H1 (cell line): ENCODE data around the gene ZMYM2. TPM values are rescaled to one million over a fixed set of nuclear protein-coding genes. Genes with fewer than 3 reads are reported as not detected.

Source experiments
- ASH2L ChIP-seq: fragments of 200-600, 300-600 bp; sonication (generic); IDR thresholded peaks from one replicate; pipeline ENCODE4 v1.7.1; 2017; ENCODE audit warnings: low read length
- CBX8 ChIP-seq: fragments of 300-800, 300-1000 bp; sonication (generic); IDR thresholded peaks from 2 replicates; pipeline ENCODE4 v1.7.1; 2016; ENCODE audit warnings: low read depth, low read length, borderline replicate concordance
- EGR1 ChIP-seq: IDR thresholded peaks from 2 replicates; pipeline ENCODE4 v1.6.1; 2011; ENCODE audit warnings: low read depth, low read length, borderline replicate concordance
- EP300 ChIP-seq, 2 experiments: IDR thresholded peaks; 1 replicate in 1 of 2; 2 replicates in 1 of 2; pipeline ENCODE4 v1.6.1; 2011 to 2012; ENCODE audit warnings: low read depth in 2 of 2, low read length in 2 of 2, mild to moderate bottlenecking in 2 of 2, borderline replicate concordance in 1 of 2, inconsistent platforms in 1 of 2, moderate library complexity in 1 of 2
- EZH2 ChIP-seq: fragments of 200-600 bp; sonication (generic); IDR thresholded peaks from 2 replicates; pipeline ENCODE4 v1.7.1; 2012; ENCODE audit warnings: low read depth, mild to moderate bottlenecking, moderate library complexity, low read length, inconsistent platforms; ENCODE audit not compliant: severe bottlenecking
- JUND ChIP-seq: IDR thresholded peaks from 2 replicates; pipeline ENCODE4 v1.6.1; 2011; ENCODE audit warnings: mild to moderate bottlenecking, improper control_type of control experiment, low read length
- NRF1 ChIP-seq: IDR thresholded peaks from 2 replicates; pipeline ENCODE4 v1.6.1; 2011; ENCODE audit warnings: mild to moderate bottlenecking, low read depth, low read length, improper control_type of control experiment
- POLR2A ChIP-seq, 2 experiments: IDR thresholded peaks; 1 replicate in 1 of 2; 2 replicates in 1 of 2; pipeline ENCODE4 v1.6.1; 2011; ENCODE audit warnings: low read depth in 2 of 2, low read length in 2 of 2, mild to moderate bottlenecking in 2 of 2; ENCODE audit errors: control extremely low read depth in 1 of 2
- RBBP5 ChIP-seq: IDR thresholded peaks from 2 replicates; pipeline ENCODE4 v1.7.1; 2012; ENCODE audit warnings: low read depth, mild to moderate bottlenecking, inconsistent platforms, low read length, moderate library complexity, borderline replicate concordance
- RFX5 ChIP-seq: IDR thresholded peaks from 2 replicates; pipeline ENCODE4 v1.6.1; 2011; ENCODE audit warnings: low read depth, low read length, improper control_type of control experiment, borderline replicate concordance
- RNF2 ChIP-seq: fragments of 200-900, 300-1000 bp; sonication (generic); IDR thresholded peaks from 2 replicates; pipeline ENCODE4 v1.7.1; 2016; ENCODE audit warnings: borderline replicate concordance, low read depth, mild to moderate bottlenecking, antibody characterized with exemption, low read length; ENCODE audit not compliant: poor library complexity, severe bottlenecking; ENCODE audit errors: missing control alignments
- SIX5 ChIP-seq: IDR thresholded peaks from 2 replicates; pipeline ENCODE4 v1.6.1; 2011; ENCODE audit warnings: mild to moderate bottlenecking, low read depth, low read length
- SP2 ChIP-seq: IDR thresholded peaks from 2 replicates; pipeline ENCODE4 v1.6.1; 2012; ENCODE audit warnings: mild to moderate bottlenecking, low read length, inconsistent platforms
- SUZ12 ChIP-seq: fragments of 200-600 bp; sonication (generic); IDR thresholded peaks from 2 replicates; pipeline ENCODE4 v1.6.1; 2012; ENCODE audit warnings: mild to moderate bottlenecking, inconsistent platforms, low read length, moderate library complexity, mixed read lengths
- TAF1 ChIP-seq: IDR thresholded peaks from 2 replicates; pipeline ENCODE4 v1.6.1; 2011; ENCODE audit warnings: mild to moderate bottlenecking, low read depth, low read length
- TAF7 ChIP-seq: optimal IDR thresholded peaks from 2 replicates; pipeline ENCODE3; 2011; ENCODE audit warnings: low read depth, mild to moderate bottlenecking, inconsistent platforms, low read length, moderate library complexity, borderline replicate concordance
- TCF12 ChIP-seq: IDR thresholded peaks from 2 replicates; pipeline ENCODE4 v1.6.1; 2011; ENCODE audit warnings: low read depth, mild to moderate bottlenecking, low read length
- TEAD4 ChIP-seq: IDR thresholded peaks from 2 replicates; pipeline ENCODE4 v1.6.1; 2012; ENCODE audit warnings: low read depth, low read length, inconsistent platforms, mixed read lengths
- polyA plus RNA-seq, 7 experiments: library from polyadenylated mRNA; depleted of rRNA in 3 of 7; stranded (reverse) in 5 of 7; unstranded in 2 of 7; fragments of >200 nt in 5 of 7; fragments of 200-250 nt in 2 of 7; gene quantifications; 1 replicate in 5 of 7; 2 replicates in 1 of 7; 4 replicates in 1 of 7; pipeline versions ENCODE4 v1.2.1 to v1.2.3, GENCODE V29; 2011 to 2013; ENCODE audit warnings: missing spikeins in 2 of 7, mixed read lengths in 2 of 7
- total RNA-seq: library from RNA; stranded (reverse); fragmentation: NEBNext Ultra II Directional; extraction: Animal tissue kit (Norgen Biotek cat#: 25700); gene quantifications from 2 replicates; pipeline ENCODE4 v1.2.1, GENCODE V29; 2021
- TF ChIP-seq, protein P1 (sequence below): IDR thresholded peaks from 2 replicates; pipeline ENCODE4 v1.6.1; 2012; ENCODE audit warnings: inconsistent platforms
- TF ChIP-seq, protein P2 (sequence below): IDR thresholded peaks from 2 replicates; pipeline ENCODE4 v1.6.1; 2012; ENCODE audit warnings: low read length, inconsistent platforms
- TF ChIP-seq, protein P3 (sequence below): IDR thresholded peaks from 2 replicates; pipeline ENCODE4 v1.6.1; 2011; ENCODE audit warnings: low read length, improper control_type of control experiment

ZMYM2 gene
- total and polyA plus RNA-seq, 2 of the 8 experiments (the other 6 are each of a cell fraction or from before 2014, with no cell fraction given), result 41.2 to 159 TPM

DNA sequence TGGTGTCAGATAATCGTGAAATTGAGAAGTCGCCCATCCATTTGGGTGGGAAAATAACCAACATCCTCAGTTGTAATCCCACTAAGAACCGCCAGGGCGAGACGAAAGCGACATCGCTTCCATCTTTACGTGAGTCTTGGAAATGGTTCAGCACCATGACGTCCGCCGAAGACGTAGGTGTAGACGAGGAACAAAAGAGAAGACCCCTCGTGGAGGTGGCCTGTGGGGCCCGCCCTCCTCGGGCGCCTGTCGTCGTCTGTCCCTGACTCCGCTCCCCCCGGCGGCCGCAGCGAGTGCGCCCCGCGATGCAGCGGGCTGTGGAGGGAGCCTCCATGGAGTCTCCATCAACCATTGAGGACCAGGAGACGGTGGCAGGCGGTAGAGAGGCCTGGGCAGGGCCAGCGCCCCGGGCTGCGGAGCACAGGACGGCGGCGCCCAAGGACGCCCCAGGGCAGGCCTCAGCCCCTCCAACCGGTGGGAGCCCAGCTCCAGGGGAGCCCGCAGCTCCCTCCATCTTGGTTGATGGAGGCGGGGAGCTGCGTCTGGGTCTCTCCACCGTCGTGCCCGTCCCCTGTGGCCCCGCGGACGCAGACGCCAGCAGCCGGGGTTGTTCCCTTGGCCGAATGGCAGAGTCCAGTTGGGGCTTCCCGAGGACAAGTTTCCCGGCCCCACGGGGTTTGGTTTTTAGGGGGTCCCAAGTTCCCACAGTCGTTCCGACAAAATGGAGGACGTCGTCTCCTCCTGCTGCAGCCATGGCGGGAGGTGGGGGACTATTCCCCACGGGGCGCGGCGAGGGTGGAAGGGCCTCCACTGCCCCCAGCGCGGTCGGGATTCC, 990 bp upstream of the ZMYM2 start (continued):
- no peak for TF ChIP-seq RBBP5
- TF ChIP-seq EGR1, result 0 out of 2 replicates have a peak, but pooled peaks have one; percentile 8
- TF ChIP-seq, protein P1, sequence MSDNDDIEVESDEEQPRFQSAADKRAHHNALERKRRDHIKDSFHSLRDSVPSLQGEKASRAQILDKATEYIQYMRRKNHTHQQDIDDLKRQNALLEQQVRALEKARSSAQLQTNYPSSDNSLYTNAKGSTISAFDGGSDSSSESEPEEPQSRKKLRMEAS, result peak; percentile 33; the same call in 1 of the 2 replicates
- TF ChIP-seq TAF1, result peak; percentile 82
- peak; percentile 57 to 90 for TF ChIP-seq POLR2A (IDR thresholded peaks at IDR 0.05; ENCODE audit: control extremely low read depth in 1 of 2, low read depth in 2 of 2, low read length in 2 of 2)
- TF ChIP-seq SIX5, result no peak
- TF ChIP-seq TEAD4, result no peak
- TF ChIP-seq NRF1, result no peak
- no peak for TF ChIP-seq JUND
- TF ChIP-seq, protein P2, sequence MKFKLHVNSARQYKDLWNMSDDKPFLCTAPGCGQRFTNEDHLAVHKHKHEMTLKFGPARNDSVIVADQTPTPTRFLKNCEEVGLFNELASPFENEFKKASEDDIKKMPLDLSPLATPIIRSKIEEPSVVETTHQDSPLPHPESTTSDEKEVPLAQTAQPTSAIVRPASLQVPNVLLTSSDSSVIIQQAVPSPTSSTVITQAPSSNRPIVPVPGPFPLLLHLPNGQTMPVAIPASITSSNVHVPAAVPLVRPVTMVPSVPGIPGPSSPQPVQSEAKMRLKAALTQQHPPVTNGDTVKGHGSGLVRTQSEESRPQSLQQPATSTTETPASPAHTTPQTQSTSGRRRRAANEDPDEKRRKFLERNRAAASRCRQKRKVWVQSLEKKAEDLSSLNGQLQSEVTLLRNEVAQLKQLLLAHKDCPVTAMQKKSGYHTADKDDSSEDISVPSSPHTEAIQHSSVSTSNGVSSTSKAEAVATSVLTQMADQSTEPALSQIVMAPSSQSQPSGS, result no peak
- TF ChIP-seq ASH2L, result no peak
- no peak for TF ChIP-seq RNF2
- peak; percentile 56 for TF ChIP-seq TAF7
- no peak for TF ChIP-seq CBX8
- TF ChIP-seq SP2, result no peak
- no peak for TF ChIP-seq EZH2
- no peak for TF ChIP-seq TCF12
- TF ChIP-seq RFX5, result no peak
- no peak for TF ChIP-seq EP300 (IDR thresholded peaks at IDR 0.05; ENCODE audit: borderline replicate concordance in 1 of 2, low read depth in 2 of 2, low read length in 2 of 2)
- TF ChIP-seq, protein P3, sequence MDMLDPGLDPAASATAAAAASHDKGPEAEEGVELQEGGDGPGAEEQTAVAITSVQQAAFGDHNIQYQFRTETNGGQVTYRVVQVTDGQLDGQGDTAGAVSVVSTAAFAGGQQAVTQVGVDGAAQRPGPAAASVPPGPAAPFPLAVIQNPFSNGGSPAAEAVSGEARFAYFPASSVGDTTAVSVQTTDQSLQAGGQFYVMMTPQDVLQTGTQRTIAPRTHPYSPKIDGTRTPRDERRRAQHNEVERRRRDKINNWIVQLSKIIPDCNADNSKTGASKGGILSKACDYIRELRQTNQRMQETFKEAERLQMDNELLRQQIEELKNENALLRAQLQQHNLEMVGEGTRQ, result no peak
- no peak for TF ChIP-seq SUZ12
